Naive thymus-derived CD4-positive, alpha-beta T cell (primary cell): ENCODE results near the gene CFAP74. TPM values are rescaled to one million over a fixed set of nuclear protein-coding genes. Genes with fewer than 3 reads are reported as not detected.

ENCODE experiments used
- ATAC-seq: fragments of 150-1000 bp; cut with Tn5 transposase; 2 replicates; pipeline ENCODE4 v1.10.0; 2021; ENCODE audit warnings: mild to moderate bottlenecking, moderate library complexity
- CTCF ChIA-PET: fragments of 350-600 bp; sonication (Branson Sonifier 250); formaldehyde crosslinking; loops from one replicate; lab custom pipeline; 2021; ENCODE audit warnings: antibody characterized with exemption; lab: Charles Lee
- POLR2A ChIA-PET: fragments of 350-600 bp; sonication (Branson Sonifier 250); formaldehyde crosslinking; loops from one replicate; lab custom pipeline; 2021; ENCODE audit warnings: antibody characterized with exemption, inconsistent platforms; lab: Charles Lee
- DNase-seq, 9 donors: peaks; one replicate each; pipeline versions ENCODE4 v3.0.0 to v3.0.0-alpha.2; 2020 to 2022; ENCODE audit warnings: mixed read lengths in 1 of 9
- H3K27ac ChIP-seq: one replicate; pipeline ENCODE4 v1.7.0; 2013; ENCODE audit warnings: mild to moderate bottlenecking, low read depth, low read length, moderate library complexity
- H3K27me3 ChIP-seq, 2 donors: one replicate each; pipeline ENCODE4 v1.7.0; 2013; ENCODE audit warnings: low read length in 2 of 2, mild to moderate bottlenecking in 2 of 2, moderate library complexity in 2 of 2; ENCODE audit not compliant: control insufficient read depth in 2 of 2, insufficient read depth in 2 of 2
- H3K36me3 ChIP-seq, 3 experiments: 1 replicate in 2 of 3; 2 replicates in 1 of 3; pipeline ENCODE4 v1.7.0; 2013; ENCODE audit warnings: low read length in 3 of 3, mild to moderate bottlenecking in 3 of 3, moderate library complexity in 1 of 3; ENCODE audit not compliant: insufficient read depth in 3 of 3, control insufficient read depth in 2 of 3
- H3K4me1 ChIP-seq, 2 donors: one replicate each; pipeline ENCODE4 v1.7.0; 2013; ENCODE audit warnings: low read length in 2 of 2, mild to moderate bottlenecking in 2 of 2, moderate library complexity in 1 of 2; ENCODE audit not compliant: control insufficient read depth in 2 of 2, insufficient read depth in 2 of 2
- H3K4me3 ChIP-seq: 2 replicates; pipeline ENCODE4 v1.7.0; 2013; ENCODE audit warnings: mild to moderate bottlenecking, low read length
- H3K9me3 ChIP-seq, 3 experiments: 1 replicate in 2 of 3; 2 replicates in 1 of 3; pipeline ENCODE4 v1.7.0; 2013; ENCODE audit warnings: low read length in 3 of 3; ENCODE audit not compliant: control insufficient read depth in 2 of 3
- H3K27ac Mint-ChIP-seq, 9 donors: one replicate each; pipeline ENCODE4 v1.8.0; 2020 to 2022; ENCODE audit warnings: mixed read lengths in 9 of 9, mild to moderate bottlenecking in 8 of 9, moderate library complexity in 5 of 9, inconsistent platforms in 2 of 9
- H3K27me3 Mint-ChIP-seq, 5 donors: one replicate each; pipeline ENCODE4 v1.8.0; 2021 to 2022; ENCODE audit warnings: mixed read lengths in 5 of 5, mild to moderate bottlenecking in 1 of 5
- H3K36me3 Mint-ChIP-seq, 5 donors: one replicate each; pipeline ENCODE4 v1.8.0; 2020 to 2022; ENCODE audit warnings: mixed read lengths in 5 of 5, mild to moderate bottlenecking in 3 of 5, inconsistent platforms in 1 of 5
- H3K4me1 Mint-ChIP-seq, 7 donors: one replicate each; pipeline ENCODE4 v1.8.0; 2020 to 2022; ENCODE audit warnings: mixed read lengths in 7 of 7, mild to moderate bottlenecking in 3 of 7, inconsistent platforms in 1 of 7
- H3K4me3 Mint-ChIP-seq, 10 donors: one replicate each; pipeline ENCODE4 v1.8.0; 2020 to 2022; ENCODE audit warnings: mild to moderate bottlenecking in 10 of 10, mixed read lengths in 10 of 10, moderate library complexity in 6 of 10, inconsistent platforms in 2 of 10
- H3K9me3 Mint-ChIP-seq, 11 donors: one replicate each; pipeline ENCODE4 v1.8.0; 2020 to 2022; ENCODE audit warnings: mixed read lengths in 11 of 11, mild to moderate bottlenecking in 4 of 11, inconsistent platforms in 1 of 11, moderate library complexity in 1 of 11
- intact Hi-C, 2 donors: fragments of 100-400 bp; cut with micrococcal nuclease; formaldehyde crosslinking; loops; one replicate each; pipeline ENCODE4 v1.15.1; 2023
- polyA plus RNA-seq, 2 donors: library from polyadenylated mRNA; unstranded; fragments of 300-500 nt; fragmentation: Illumina TruSeq; gene quantifications; one replicate each; pipeline ENCODE4 v1.2.3, GENCODE V29; 2021
- total RNA-seq, 6 experiments: library from RNA in 5 of 6; stranded (reverse) in 5 of 6; gene quantifications; 1 replicate in 5 of 6; 2 replicates in 1 of 6; pipeline ENCODE4 v1.2.3 and lab custom pipeline; 2021 to 2026

Gene CFAP74
- total and polyA plus RNA-seq, 7 experiments from 2014 or later = not detected

- ChIA-PET POLR2A (no interaction called here), CTCF (no interaction called here)
- no peak overlapping the region for H3K27ac ChIP-seq
- H3K27me3 ChIP-seq = no peaks in the 10 kb centered on the region
- H3K9me3 Mint-ChIP-seq = no peaks in the 10 kb centered on the region
- intact Hi-C loops = loop anchor here in 1 of 2 donors (10.0 kb wide), 1 partner anchor 137 kb away; no protein-coding TSS in a partner anchor
- H3K36me3 Mint-ChIP-seq = no peaks in the 10 kb centered on the region
- H3K4me3 ChIP-seq = no peak overlapping the region
- H3K4me1 ChIP-seq = peaks cover 6 to 7% of the 10 kb centered on the region in 2 donors
- ATAC-seq = no peak
- H3K9me3 ChIP-seq = no peaks in the 10 kb centered on the region
- peaks cover 0 to 14% (median 0%) of the 10 kb centered on the region in 5 donors for H3K27me3 Mint-ChIP-seq
- DNase-seq = no peak
- H3K36me3 ChIP-seq = no peaks in the 10 kb centered on the region
- H3K4me1 Mint-ChIP-seq = peaks cover 5 to 17% (median 15%) of the 10 kb centered on the region in 7 donors
- H3K27ac Mint-ChIP-seq = no peak overlapping the region
- H3K4me3 Mint-ChIP-seq = no peak overlapping the region
These were observed 37.7 kb upstream of the CFAP74 start for GRCh38 chr1:2041305-2041704.

- no peak for ATAC-seq
- H3K9me3 ChIP-seq = no peaks in the 10 kb centered on the region
- H3K27ac Mint-ChIP-seq = no peak overlapping the region
- no peak overlapping the region for H3K4me3 Mint-ChIP-seq
- no peaks in the 10 kb centered on the region for H3K36me3 Mint-ChIP-seq
- H3K27ac ChIP-seq = no peak overlapping the region
- intact Hi-C loops = no loop called here
- H3K27me3 Mint-ChIP-seq = peaks cover 0 to 4% (median 0%) of the 10 kb centered on the region in 5 donors
- ChIA-PET CTCF (no interaction called here), POLR2A (no interaction called here)
- no peaks in the 10 kb centered on the region for H3K9me3 Mint-ChIP-seq
- H3K4me1 Mint-ChIP-seq = peaks cover 0 to 5% (median 4%) of the 10 kb centered on the region in 7 donors
- no peaks in the 10 kb centered on the region for H3K36me3 ChIP-seq
- H3K4me3 ChIP-seq = no peak overlapping the region
- no peaks in the 10 kb centered on the region for H3K27me3 ChIP-seq
- no peaks in the 10 kb centered on the region for H3K4me1 ChIP-seq
- DNase-seq = no peak
These were observed 35.7 kb upstream of the CFAP74 start for GRCh38 chr1:2039251-2039650.

DNA sequence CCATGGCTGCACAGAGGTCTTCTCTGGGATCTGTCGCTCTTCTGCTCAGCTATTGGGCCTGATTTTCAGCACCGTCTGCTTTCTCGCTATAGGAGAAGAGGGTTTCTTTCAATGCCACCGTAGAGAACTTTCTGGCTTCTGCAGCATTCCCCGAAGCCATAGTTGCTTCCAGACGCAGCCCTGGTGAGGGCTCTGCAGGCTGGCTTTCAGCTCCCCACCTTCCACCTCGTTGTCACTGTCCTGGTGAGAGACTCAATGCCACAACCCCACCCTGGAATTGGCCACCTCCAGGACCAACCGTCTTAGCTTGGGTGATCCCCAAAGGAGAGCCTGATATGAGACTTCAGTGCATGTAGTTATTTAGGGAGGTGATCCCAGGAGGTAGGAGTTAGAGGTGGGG, 34.6 kb upstream of the CFAP74 start:
- DNase-seq (no peak), ATAC-seq (no peak)
- Histone ChIP-seq H3K4me1 (no peaks in the 10 kb centered on the region), H3K9me3 (no peaks in the 10 kb centered on the region), H3K27ac (no peak overlapping the region), H3K4me3 (no peak overlapping the region), H3K36me3 (no peaks in the 10 kb centered on the region), H3K27me3 (no peaks in the 10 kb centered on the region)
- ChIA-PET POLR2A (no interaction called here), CTCF (no interaction called here)
- Mint-ChIP-seq H3K4me1 (no peaks in the 10 kb centered on the region), H3K27ac (no peak overlapping the region), H3K27me3 (no peaks in the 10 kb centered on the region), H3K9me3 (no peaks in the 10 kb centered on the region), H3K4me3 (no peak overlapping the region), H3K36me3 (no peaks in the 10 kb centered on the region)
- intact Hi-C loops = no loop called here

DNA sequence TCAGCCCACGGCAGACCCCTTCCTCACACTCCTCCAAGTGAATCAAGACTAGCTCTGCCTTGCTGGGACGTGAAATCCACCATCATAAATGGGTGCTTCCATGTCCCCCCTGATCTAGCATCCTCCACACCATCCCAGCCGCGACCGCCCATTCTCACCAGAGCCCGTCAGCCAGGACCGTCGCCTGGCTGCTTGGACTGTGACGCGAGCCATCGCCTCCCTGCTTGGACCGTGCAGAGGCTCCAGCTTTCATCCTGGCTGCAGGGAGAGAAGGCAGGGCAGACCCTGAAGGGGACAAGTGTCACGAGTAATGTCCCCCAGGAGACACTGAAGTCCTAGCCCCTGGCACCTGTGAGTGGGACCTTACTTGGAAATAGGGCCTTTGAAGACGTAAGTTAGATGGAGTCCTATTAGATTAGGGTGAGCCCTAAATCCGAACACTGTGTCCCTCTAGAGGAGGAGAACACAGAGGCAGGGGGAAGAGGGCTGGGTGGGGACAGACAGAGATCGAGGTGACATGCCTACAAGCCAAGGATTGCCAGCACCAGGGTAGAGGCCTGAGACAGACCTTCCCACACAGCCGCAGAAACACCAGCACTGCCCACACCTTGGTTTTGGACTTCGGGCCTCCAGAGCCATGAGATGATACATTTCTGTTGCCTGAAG, 33.9 kb upstream of the CFAP74 start:
- Mint-ChIP-seq H3K36me3 (no peaks in the 10 kb centered on the region), H3K27ac (no peak overlapping the region), H3K4me3 (no peak overlapping the region), H3K4me1 (no peaks in the 10 kb centered on the region), H3K27me3 (no peaks in the 10 kb centered on the region), H3K9me3 (no peaks in the 10 kb centered on the region)
- intact Hi-C loops = no loop called here
- no peaks in the 10 kb centered on the region for H3K27me3 ChIP-seq
- ATAC-seq (no peak), DNase-seq (no peak)
- CTCF ChIA-PET = interaction anchor here (1.1 kb wide), 1 partner anchor 9 kb away, joined by 3 read pairs; no protein-coding TSS in a partner anchor
- no peak overlapping the region for H3K4me3 ChIP-seq
- H3K4me1 ChIP-seq = no peaks in the 10 kb centered on the region
- H3K36me3 ChIP-seq = no peaks in the 10 kb centered on the region
- no peak overlapping the region for H3K27ac ChIP-seq
- H3K9me3 ChIP-seq = no peaks in the 10 kb centered on the region
- POLR2A ChIA-PET = no interaction called here

- intact Hi-C loops = no loop called here
- no peak overlapping the region for H3K4me3 Mint-ChIP-seq
- no peak overlapping the region for H3K27ac ChIP-seq
- H3K4me3 ChIP-seq = no peak overlapping the region
- DNase-seq (no peak), ATAC-seq (no peak)
- H3K9me3 ChIP-seq = no peaks in the 10 kb centered on the region
- H3K27me3 ChIP-seq = no peaks in the 10 kb centered on the region
- H3K36me3 ChIP-seq = no peaks in the 10 kb centered on the region
- no peaks in the 10 kb centered on the region for H3K9me3 Mint-ChIP-seq
- no peak overlapping the region for H3K27ac Mint-ChIP-seq
- no peaks in the 10 kb centered on the region for H3K4me1 Mint-ChIP-seq
- no peaks in the 10 kb centered on the region for H3K4me1 ChIP-seq
- H3K36me3 Mint-ChIP-seq = no peaks in the 10 kb centered on the region
- POLR2A ChIA-PET = no interaction called here
- CTCF ChIA-PET = interaction anchor here (0.8 to 1.1 kb wide), 2 partner anchors 8 to 10 kb away, joined by 3 read pairs; no protein-coding TSS in a partner anchor
- H3K27me3 Mint-ChIP-seq = no peaks in the 10 kb centered on the region
These were observed 32.7 kb upstream of the CFAP74 start for GRCh38 chr1:2036287-2036686.

GRCh38 chr1:2033165-2033564, 29.6 kb upstream of the CFAP74 start:
- ChIA-PET CTCF (no interaction called here), POLR2A (no interaction called here)
- no peak for ATAC-seq

DNA sequence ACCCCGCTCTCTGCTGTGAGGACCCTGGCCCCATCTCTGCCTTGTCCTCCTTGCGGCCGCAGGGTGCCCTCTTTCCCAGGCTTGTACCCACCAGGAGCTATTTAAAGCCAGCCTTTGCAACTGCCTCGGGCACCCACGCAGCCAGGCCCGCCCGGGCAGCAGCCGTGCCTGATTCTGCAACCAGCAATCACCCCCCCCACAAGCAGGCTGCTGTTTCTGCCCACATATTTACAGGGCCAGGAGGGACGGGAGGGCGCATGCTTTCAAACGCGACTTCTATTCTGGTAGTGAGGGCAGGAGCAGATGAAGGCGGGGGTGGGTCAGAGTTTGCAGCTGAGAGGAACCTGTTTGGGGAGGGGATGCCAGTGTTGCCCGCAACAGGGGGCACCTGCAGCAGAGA, 29.2 kb upstream of the CFAP74 start:
- ChIA-PET POLR2A (no interaction called here), CTCF (no interaction called here)
- ATAC-seq (no peak), DNase-seq (no peak)
- Mint-ChIP-seq H3K4me1 (no peaks in the 10 kb centered on the region), H3K27ac (no peak overlapping the region), H3K4me3 (no peak overlapping the region), H3K9me3 (no peaks in the 10 kb centered on the region), H3K27me3 (no peaks in the 10 kb centered on the region), H3K36me3 (no peaks in the 10 kb centered on the region)
- Histone ChIP-seq H3K4me3 (no peak overlapping the region), H3K36me3 (no peaks in the 10 kb centered on the region), H3K9me3 (no peaks in the 10 kb centered on the region), H3K4me1 (no peaks in the 10 kb centered on the region), H3K27me3 (no peaks in the 10 kb centered on the region), H3K27ac (no peak overlapping the region)
- intact Hi-C loops = no loop called here

More at GRCh38 chr1:2033165-2033564, 29.6 kb upstream of the CFAP74 start:
- Mint-ChIP-seq H3K9me3 (no peaks in the 10 kb centered on the region), H3K4me3 (no peak overlapping the region), H3K4me1 (no peaks in the 10 kb centered on the region), H3K27ac (no peak overlapping the region), H3K27me3 (no peaks in the 10 kb centered on the region), H3K36me3 (no peaks in the 10 kb centered on the region)
- no peak overlapping the region for H3K27ac ChIP-seq
- H3K9me3 ChIP-seq = no peaks in the 10 kb centered on the region
- no peaks in the 10 kb centered on the region for H3K36me3 ChIP-seq
- intact Hi-C loops = no loop called here
- H3K4me3 ChIP-seq = no peak overlapping the region
- DNase-seq = no peak
- H3K4me1 ChIP-seq = no peaks in the 10 kb centered on the region
- H3K27me3 ChIP-seq = no peaks in the 10 kb centered on the region
